Adrenal gland (tissue), 5 donors: ENCODE data around the gene NINL.

Source experiments
- CTCF ChIP-seq, 6 experiments: fragments of 450-650 bp in 4 of 6; fragments of 200-600 bp in 2 of 6; sonication (generic) in 1 of 6; IDR thresholded peaks; 1 replicate in 5 of 6; 2 replicates in 1 of 6; pipeline versions ENCODE4 v1.5.1 to v1.8.0; 2016 to 2021; ENCODE audit warnings: antibody characterized with exemption in 6 of 6, mild to moderate bottlenecking in 2 of 6, moderate library complexity in 1 of 6
- POLR2A ChIP-seq, 2 donors: fragments of 450-650 bp; IDR thresholded peaks; one replicate each; pipeline ENCODE4 v1.6.1; 2017; ENCODE audit warnings: antibody characterized with exemption in 2 of 2, mild to moderate bottlenecking in 2 of 2, moderate library complexity in 1 of 2
- donor health status: DM: no; HTN: no; CAD: no.

GRCh38 chr20:25504366-25505135 lies 80.8 kb downstream of the NINL start:
- TF ChIP-seq CTCF (IDR thresholded peaks at IDR 0.05) (no peak), POLR2A (IDR thresholded peaks at IDR 0.05) (no peak)
